NCI-H524 treated with DMSO at 0.1 percent for 48 hours (cell line): ENCODE data around the gene PCNX1.
A peak's percentile ranks its signal among the peaks of the same experiment; 100 is the strongest.
"Not testable (repeated sequence)": the region's sequence is repeated elsewhere in the genome, so short reads cannot be mapped to it uniquely, and the experiment has no call there.

Experiments
- DNase-seq: peaks from one replicate; lab custom pipeline; 2025; lab: John Stamatoyannopoulos, UW

The PCNX1 gene

GRCh38 chr14:71122866-71123565, 215.8 kb downstream of the PCNX1 start:
- no peak for DNase-seq

GRCh38 chr14:71123579-71124135, 216.4 kb downstream of the PCNX1 start:
- no peak for DNase-seq

GRCh38 chr14:71129716-71130490, 222.6 kb downstream of the PCNX1 start:
- not testable (repeated sequence) for DNase-seq

GRCh38 chr14:71130491-71131179, 223.4 kb downstream of the PCNX1 start:
- no peak for DNase-seq

GRCh38 chr14:71133296-71133695, 226.0 kb downstream of the PCNX1 start:
- no peak for DNase-seq

DNA sequence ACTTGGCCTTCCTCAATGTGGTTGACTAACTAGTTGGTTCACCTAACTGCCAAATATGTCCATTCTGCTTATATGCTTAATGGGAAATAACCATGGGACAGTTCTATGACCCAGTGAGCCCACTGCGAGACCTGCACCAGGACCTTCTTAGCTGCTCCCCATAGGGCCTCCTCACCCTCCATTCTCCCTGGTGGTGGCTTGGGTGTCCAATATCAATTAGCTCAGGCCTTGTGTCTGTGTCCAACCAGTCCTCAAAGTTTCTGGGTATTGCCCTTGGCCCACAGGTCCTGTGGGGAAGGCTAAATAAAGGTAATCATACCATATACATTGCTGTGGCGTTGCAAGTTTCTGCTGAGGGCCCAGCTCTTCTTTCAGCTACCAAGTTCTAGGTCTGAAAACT, 228.2 kb downstream of the PCNX1 start:
- no peak for DNase-seq

- DNase-seq = no peak
These were observed 228.7 kb downstream of the PCNX1 start for GRCh38 chr14:71135911-71136310.

GRCh38 chr14:71136386-71137060, 229.3 kb downstream of the PCNX1 start:
- no peak for DNase-seq

DNA sequence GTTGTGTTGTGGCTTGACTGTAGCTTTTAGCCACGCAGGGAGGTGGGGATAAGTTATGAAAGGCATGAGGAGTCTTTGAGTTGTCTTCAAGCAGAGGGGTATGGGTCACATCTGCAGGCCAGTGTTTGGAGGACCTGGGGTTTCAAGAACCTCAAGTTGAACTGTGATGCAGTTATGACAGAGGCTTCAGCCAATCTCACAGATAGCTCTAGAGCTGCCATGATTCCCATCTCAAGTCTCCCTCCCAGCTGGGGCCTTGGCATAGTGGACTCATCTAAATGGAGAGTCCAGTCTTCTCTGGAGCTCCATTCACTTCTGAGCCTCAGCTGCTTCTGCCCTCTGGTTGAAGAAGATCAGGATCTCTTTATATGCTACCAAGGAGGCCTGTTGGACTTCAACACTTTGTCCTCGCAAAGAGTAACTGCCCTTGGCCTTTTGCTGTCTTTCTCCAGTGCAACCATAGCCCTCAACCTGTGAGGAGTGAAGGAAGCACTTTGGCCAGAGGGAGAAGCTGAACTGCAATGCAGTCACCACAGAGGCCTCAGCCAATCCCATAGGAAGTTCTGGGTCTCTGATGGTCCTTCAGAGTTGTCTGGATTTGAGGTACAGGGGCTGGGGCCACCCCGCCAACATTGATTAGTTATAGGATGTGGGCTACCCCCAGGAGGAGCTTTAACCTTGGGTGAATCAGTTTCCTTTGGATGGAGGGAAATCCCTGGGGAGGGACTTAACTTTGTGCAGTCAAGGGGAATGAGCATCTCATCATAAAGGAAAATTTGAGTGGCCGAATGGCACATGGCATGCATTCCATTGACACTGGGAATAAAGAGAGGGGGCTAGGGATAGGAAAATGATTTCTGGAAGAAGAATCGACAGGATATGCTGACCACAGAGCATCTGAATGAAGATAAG, 230.5 kb downstream of the PCNX1 start:
- DNase-seq = no peak

GRCh38 chr14:71138448-71139293, 231.4 kb downstream of the PCNX1 start:
- DNase-seq = peak; percentile 38

DNA sequence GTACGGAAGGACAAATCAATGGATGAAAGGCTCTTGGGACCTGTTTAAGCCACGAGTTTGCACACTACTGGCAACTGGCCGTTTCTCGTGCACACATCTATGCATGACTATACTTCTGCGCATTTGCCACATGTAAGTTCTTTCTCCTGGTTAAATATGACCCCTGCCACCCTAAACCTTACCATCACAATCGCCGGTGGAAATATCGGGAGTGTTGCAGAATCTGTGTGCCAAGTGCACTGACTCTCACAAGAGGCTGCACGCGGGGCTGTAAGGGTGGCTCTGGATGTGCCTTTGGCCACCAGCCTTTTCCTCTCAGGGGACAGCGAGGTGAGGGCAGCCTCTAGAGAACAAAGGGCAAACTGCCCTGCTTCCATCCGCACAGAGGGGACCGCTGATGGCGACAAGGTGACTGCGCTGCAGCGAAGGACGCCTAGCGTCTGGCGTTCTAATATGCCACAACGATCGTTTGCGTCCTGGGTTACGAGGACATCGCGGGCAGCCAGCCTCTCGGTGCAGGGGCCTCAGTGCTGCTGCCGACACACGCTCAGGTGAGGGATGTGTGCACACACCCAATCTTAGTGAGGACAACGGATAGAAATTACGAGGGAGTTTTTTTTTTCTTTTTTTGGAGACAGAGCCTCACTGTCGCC, 232.2 kb downstream of the PCNX1 start:
- DNase-seq = no peak

GRCh38 chr14:71140157-71140556, 232.9 kb downstream of the PCNX1 start:
- no peak for DNase-seq

GRCh38 chr14:71141701-71142374, 234.6 kb downstream of the PCNX1 start:
- no peak for DNase-seq

DNA sequence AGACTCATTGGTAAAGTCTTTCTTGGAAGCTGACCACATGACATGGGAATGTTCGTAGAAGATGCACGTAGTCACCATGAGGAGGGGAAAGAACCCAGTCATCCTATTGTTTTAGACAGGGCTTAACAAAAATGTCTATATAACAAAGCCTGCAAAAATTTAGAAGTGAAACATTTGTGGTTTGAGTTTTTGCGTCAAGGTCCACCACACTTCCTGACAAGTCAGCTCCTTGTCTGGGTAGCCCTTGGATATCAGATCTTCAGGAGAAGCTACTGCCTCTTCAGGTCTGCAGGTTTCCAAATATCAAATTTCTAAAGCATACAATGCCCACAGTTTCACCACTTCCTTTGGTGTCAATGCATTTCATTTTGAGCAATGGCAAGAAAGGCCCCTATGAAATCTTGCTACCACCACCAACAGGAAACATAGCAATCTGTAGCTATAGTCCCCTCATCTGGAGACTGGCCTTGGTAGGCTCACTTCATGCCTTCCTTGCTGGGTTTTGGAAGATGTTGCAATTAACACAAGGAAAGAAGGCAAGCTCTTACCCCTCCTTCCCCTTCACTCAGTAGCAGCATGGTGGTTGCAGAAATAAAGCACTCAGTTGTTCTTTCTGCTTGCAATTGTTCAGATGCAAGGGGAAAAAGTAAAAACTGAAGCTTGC, 235.2 kb downstream of the PCNX1 start:
- no peak for DNase-seq

DNA sequence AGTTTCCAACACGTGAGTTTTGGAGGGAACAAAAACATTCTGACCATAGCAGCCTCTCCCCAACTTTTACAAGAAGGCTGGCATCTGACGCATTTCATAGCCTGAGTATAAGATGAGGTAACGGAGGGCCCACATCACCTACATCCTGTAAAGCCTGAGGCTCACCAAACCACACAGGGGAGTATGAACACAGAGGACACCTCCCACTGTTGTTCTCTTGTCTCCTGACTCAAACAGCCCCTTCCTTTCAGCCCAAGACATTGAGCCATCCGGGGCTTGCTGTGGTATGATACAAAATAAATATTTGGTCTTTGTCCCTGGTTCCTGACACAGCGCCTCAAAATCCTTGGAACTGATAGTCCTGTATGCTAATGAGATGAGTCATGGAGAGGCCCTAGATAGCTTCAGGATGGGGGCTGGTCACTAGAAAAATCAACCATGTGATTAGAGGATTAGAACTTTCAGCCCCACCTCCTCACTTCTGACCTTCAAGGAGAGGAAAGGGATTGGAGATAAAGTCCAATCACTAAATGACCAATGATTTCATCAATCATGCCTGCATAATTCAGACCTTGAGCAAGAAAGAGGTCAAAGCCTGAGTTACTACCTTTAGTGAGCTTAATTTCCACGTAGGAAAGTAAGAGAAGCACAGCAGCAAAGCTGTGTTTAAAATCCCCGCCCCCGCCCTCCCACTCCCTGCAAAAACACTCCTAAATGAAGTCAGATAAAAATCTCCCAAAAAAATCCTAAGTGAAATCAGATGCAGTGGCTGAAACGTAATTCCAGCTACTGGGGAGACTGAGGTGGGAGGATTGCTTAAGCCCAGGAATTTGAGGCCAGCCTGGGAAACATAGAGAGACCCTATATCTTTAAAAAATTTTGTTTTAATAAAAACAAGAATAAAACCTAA, 236.4 kb downstream of the PCNX1 start:
- no peak for DNase-seq

DNA sequence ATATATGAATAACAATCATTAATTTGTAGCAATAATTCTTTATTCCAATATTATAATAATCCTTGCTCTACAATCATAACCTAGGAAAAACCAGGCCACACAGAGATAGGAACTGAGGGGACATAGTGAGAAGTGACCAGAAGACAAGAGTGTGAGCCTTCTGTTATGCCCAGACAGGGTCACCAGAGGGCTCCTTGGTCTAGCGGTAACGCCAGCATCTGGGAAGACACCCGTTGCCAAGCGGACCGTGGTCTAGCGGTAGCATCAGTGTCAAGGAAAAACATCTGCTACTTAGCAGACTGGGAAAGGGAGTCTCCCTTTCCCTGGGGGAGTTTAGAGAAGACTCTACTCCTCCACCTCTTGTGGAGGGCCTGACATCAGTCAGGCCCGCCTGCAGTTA, 240.1 kb downstream of the PCNX1 start:
- not testable (repeated sequence) for DNase-seq

- no peak for DNase-seq
These were observed 241.4 kb downstream of the PCNX1 start for GRCh38 chr14:71148627-71149026.
